RPMI7951 (cell line): Measurements from ENCODE around the gene INPP5D. TPM values are rescaled to one million over a fixed set of nuclear protein-coding genes. Genes with fewer than 3 reads are reported as not detected.
"Not testable (repeated sequence)": the region's sequence is repeated elsewhere in the genome, so short reads cannot be mapped to it uniquely, and the experiment has no call there.

Source experiments
- DNase-seq: peaks from one replicate; pipeline ENCODE4 v3.0.0-alpha.2; 2012; ENCODE audit warnings: low read depth
- total RNA-seq: library from RNA; depleted of rRNA; stranded (reverse); fragments of >200 nt; shearing (Covaris generic); gene quantifications from 2 replicates; pipeline ENCODE4 v1.2.3, GENCODE V29; 2014

INPP5D gene
- total RNA-seq, 1 experiment from 2014 or later: 0.24 TPM

- no peak for DNase-seq
Observed at GRCh38 chr2:233171344-233171743, 111.2 kb downstream of the INPP5D start.

- DNase-seq: no peak
Observed at GRCh38 chr2:233173115-233173514, 113.0 kb downstream of the INPP5D start.

GRCh38 chr2:233174137-233174536 is 114.0 kb downstream of the INPP5D start:
- peak; percentile 32 for DNase-seq

- peak; percentile 87 for DNase-seq
Observed at GRCh38 chr2:233178994-233179847, 119.1 kb downstream of the INPP5D start.

- no peak for DNase-seq
Observed at GRCh38 chr2:233179848-233180366, 119.8 kb downstream of the INPP5D start.

GRCh38 chr2:233183869-233184418 is 123.8 kb downstream of the INPP5D start:
- DNase-seq: no peak

- peak; percentile 62 for DNase-seq
Observed at GRCh38 chr2:233184669-233185068, 124.5 kb downstream of the INPP5D start.

GRCh38 chr2:233185330-233185729 is 125.2 kb downstream of the INPP5D start:
- no peak for DNase-seq

GRCh38 chr2:233185963-233186362 is 125.8 kb downstream of the INPP5D start:
- no peak for DNase-seq

GRCh38 chr2:233186851-233187250 is 126.7 kb downstream of the INPP5D start:
- DNase-seq: no peak

GRCh38 chr2:233189025-233189424 is 128.9 kb downstream of the INPP5D start:
- DNase-seq: no peak

GRCh38 chr2:233191016-233191415 is 130.9 kb downstream of the INPP5D start:
- DNase-seq: not testable (repeated sequence)

GRCh38 chr2:233193738-233194137 is 133.6 kb downstream of the INPP5D start:
- no peak for DNase-seq

GRCh38 chr2:233195027-233195426 is 134.9 kb downstream of the INPP5D start:
- no peak for DNase-seq

GRCh38 chr2:233197022-233197421 is 136.9 kb downstream of the INPP5D start:
- no peak for DNase-seq

- DNase-seq: no peak
Observed at GRCh38 chr2:233198026-233198425, 137.9 kb downstream of the INPP5D start.

GRCh38 chr2:233199870-233200269 is 139.7 kb downstream of the INPP5D start:
- no peak for DNase-seq

GRCh38 chr2:233200790-233201189 is 140.6 kb downstream of the INPP5D start:
- not testable (repeated sequence) for DNase-seq

- no peak for DNase-seq
Observed at GRCh38 chr2:233201258-233202013, 141.3 kb downstream of the INPP5D start.

GRCh38 chr2:233202531-233202944 is 142.4 kb downstream of the INPP5D start:
- no peak for DNase-seq

- no peak for DNase-seq
Observed at GRCh38 chr2:233203060-233203459, 142.9 kb downstream of the INPP5D start.

- no peak for DNase-seq
Observed at GRCh38 chr2:233204286-233204936, 144.3 kb downstream of the INPP5D start.
